DOHH2 (cell line): ENCODE measurements around the gene RIN2.

Source experiments
- EZH2phosphoT487 ChIP-seq: fragments of 200-600 bp; sonication (generic); IDR thresholded peaks from 2 replicates; pipeline ENCODE4 v1.6.1; 2017; ENCODE audit warnings: borderline replicate concordance, mild to moderate bottlenecking, antibody characterized with exemption, low read length, moderate library complexity, mixed read lengths
- TF ChIP-seq, protein P1 (sequence below): fragments of 200-600 bp; sonication (generic); IDR thresholded peaks from one replicate; pipeline ENCODE4 v1.5.1; 2014; ENCODE audit warnings: antibody characterized with exemption, mild to moderate bottlenecking, low read depth, low read length; ENCODE audit not compliant: poor library complexity, severe bottlenecking

DNA sequence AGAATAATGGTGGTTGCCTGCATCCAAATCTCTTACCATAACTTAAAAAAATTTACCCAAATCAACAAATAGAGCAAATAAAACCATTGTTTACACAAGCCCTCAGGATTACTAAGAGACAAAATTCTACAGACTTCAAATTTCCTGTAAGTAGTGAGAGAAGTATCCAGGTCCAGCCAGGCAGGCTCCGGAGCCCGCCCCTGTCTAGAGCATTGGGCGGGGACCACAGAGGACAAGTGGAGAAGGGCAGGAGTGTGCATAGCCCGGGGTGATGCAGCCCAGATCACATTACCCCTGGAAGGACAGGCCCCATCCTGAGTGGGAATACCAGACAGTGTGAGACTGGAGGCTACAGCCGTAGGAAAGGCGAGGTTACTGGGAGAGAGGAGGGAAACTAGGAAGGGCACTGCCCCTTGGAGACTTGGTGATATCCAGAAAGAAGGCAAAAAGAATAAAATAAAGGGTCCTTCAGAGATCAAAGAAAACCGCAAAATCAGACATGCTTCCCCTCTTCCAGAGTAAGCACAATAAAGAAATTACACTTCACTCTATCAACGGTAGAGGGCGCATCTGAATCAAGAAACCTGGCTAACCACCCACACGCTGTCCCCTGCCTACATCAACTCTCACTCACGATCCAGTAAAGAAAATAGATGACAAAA lies 26.6 kb downstream of the RIN2 start:
- TF ChIP-seq, protein P1, sequence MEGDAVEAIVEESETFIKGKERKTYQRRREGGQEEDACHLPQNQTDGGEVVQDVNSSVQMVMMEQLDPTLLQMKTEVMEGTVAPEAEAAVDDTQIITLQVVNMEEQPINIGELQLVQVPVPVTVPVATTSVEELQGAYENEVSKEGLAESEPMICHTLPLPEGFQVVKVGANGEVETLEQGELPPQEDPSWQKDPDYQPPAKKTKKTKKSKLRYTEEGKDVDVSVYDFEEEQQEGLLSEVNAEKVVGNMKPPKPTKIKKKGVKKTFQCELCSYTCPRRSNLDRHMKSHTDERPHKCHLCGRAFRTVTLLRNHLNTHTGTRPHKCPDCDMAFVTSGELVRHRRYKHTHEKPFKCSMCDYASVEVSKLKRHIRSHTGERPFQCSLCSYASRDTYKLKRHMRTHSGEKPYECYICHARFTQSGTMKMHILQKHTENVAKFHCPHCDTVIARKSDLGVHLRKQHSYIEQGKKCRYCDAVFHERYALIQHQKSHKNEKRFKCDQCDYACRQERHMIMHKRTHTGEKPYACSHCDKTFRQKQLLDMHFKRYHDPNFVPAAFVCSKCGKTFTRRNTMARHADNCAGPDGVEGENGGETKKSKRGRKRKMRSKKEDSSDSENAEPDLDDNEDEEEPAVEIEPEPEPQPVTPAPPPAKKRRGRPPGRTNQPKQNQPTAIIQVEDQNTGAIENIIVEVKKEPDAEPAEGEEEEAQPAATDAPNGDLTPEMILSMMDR = peak; percentile 80
- TF ChIP-seq EZH2phosphoT487 = no peak
